GF-D8 (cell line): ENCODE data around the gene VWA8.
"Not testable (repeated sequence)": the region's sequence is repeated elsewhere in the genome, so short reads cannot be mapped to it uniquely, and the experiment has no call there.

ENCODE experiments used
- DNase-seq: peaks from one replicate; lab custom pipeline; 2025; lab: John Stamatoyannopoulos, UW

The VWA8 gene

GRCh38 chr13:41645331-41645730, 315.6 kb downstream of the VWA8 start:
- DNase-seq: no peak

GRCh38 chr13:41644742-41645141, 316.2 kb downstream of the VWA8 start:
- no peak for DNase-seq

- DNase-seq: no peak
Measured at GRCh38 chr13:41643507-41643906, 317.4 kb downstream of the VWA8 start.

GRCh38 chr13:41641961-41642360, 318.9 kb downstream of the VWA8 start:
- DNase-seq: no peak

- DNase-seq: no peak
Measured at GRCh38 chr13:41641429-41641828, 319.5 kb downstream of the VWA8 start.

- no peak for DNase-seq
Measured at GRCh38 chr13:41639955-41640780, 320.7 kb downstream of the VWA8 start.

- no peak for DNase-seq
Measured at GRCh38 chr13:41639237-41639904, 321.5 kb downstream of the VWA8 start.

GRCh38 chr13:41637586-41637985, 323.3 kb downstream of the VWA8 start:
- DNase-seq: no peak

GRCh38 chr13:41637032-41637431, 323.9 kb downstream of the VWA8 start:
- DNase-seq: not testable (repeated sequence)

- not testable (repeated sequence) for DNase-seq
Measured at GRCh38 chr13:41636590-41636989, 324.3 kb downstream of the VWA8 start.

GRCh38 chr13:41634407-41634806, 326.5 kb downstream of the VWA8 start:
- DNase-seq: no peak

- DNase-seq: no peak
Measured at GRCh38 chr13:41633776-41634175, 327.1 kb downstream of the VWA8 start.

GRCh38 chr13:41631296-41631965, 329.5 kb downstream of the VWA8 start:
- no peak for DNase-seq

- DNase-seq: no peak
Measured at GRCh38 chr13:41627425-41627824, 333.5 kb downstream of the VWA8 start.

- no peak for DNase-seq
Measured at GRCh38 chr13:41624041-41624440, 336.9 kb downstream of the VWA8 start.

GRCh38 chr13:41622432-41623429, 338.2 kb downstream of the VWA8 start:
- no peak for DNase-seq

GRCh38 chr13:41621716-41622431, 339.0 kb downstream of the VWA8 start:
- no peak for DNase-seq

- not testable (repeated sequence) for DNase-seq
Measured at GRCh38 chr13:41617633-41618032, 343.3 kb downstream of the VWA8 start.

GRCh38 chr13:41616151-41616550, 344.8 kb downstream of the VWA8 start:
- no peak for DNase-seq

GRCh38 chr13:41615528-41615855, 345.4 kb downstream of the VWA8 start:
- DNase-seq: no peak
